HepG2 (cell line): ENCODE measurements around the gene ASPRV1. TPM values are rescaled to one million over a fixed set of nuclear protein-coding genes. Genes with fewer than 3 reads are reported as not detected.

Experiments
- ADNP ChIP-seq: sonication (generic); formaldehyde crosslinking; IDR thresholded peaks from 2 replicates; pipeline ENCODE4 v1.4.0; 2020; ENCODE audit warnings: missing genetic modification reagents
- ERF ChIP-seq: IDR thresholded peaks from 2 replicates; pipeline ENCODE4 v1.6.1; 2018; ENCODE audit warnings: missing biosample characterization, missing genetic modification reagents
- HNRNPUL1 ChIP-seq: fragments of 200-400 bp; formaldehyde crosslinking; IDR thresholded peaks from 2 replicates; pipeline ENCODE4 v1.6.1; 2017; ENCODE audit warnings: low read depth, mild to moderate bottlenecking, low read length, moderate library complexity
- JUN ChIP-seq: sonication (generic); formaldehyde crosslinking; IDR thresholded peaks from 2 replicates; pipeline ENCODE4 v1.4.0; 2020; ENCODE audit warnings: mild to moderate bottlenecking, missing genetic modification reagents
- KDM5B ChIP-seq: sonication (generic); formaldehyde crosslinking; IDR thresholded peaks from 2 replicates; pipeline ENCODE4 v1.4.0; 2020; ENCODE audit warnings: missing genetic modification reagents, mild to moderate bottlenecking, borderline replicate concordance
- MYNN ChIP-seq: sonication (generic); formaldehyde crosslinking; IDR thresholded peaks from 2 replicates; pipeline ENCODE4 v1.4.0; 2020; ENCODE audit warnings: mild to moderate bottlenecking, low read depth, missing genetic modification reagents
- NR2F2 ChIP-seq: IDR thresholded peaks from 2 replicates; pipeline ENCODE4 v1.6.1; 2012; ENCODE audit warnings: low read depth, inconsistent platforms, borderline replicate concordance
- PHF8 ChIP-seq: sonication (generic); formaldehyde crosslinking; IDR thresholded peaks from 2 replicates; pipeline ENCODE4 v1.5.0; 2020; ENCODE audit warnings: missing genetic modification reagents
- SNAI1 ChIP-seq: sonication (generic); formaldehyde crosslinking; IDR thresholded peaks from 2 replicates; pipeline ENCODE4 v1.5.0; 2020; ENCODE audit warnings: mild to moderate bottlenecking, missing genetic modification reagents, borderline replicate concordance
- ZBTB42 ChIP-seq: sonication (generic); formaldehyde crosslinking; IDR thresholded peaks from 2 replicates; pipeline ENCODE4 v1.5.0; 2020; ENCODE audit warnings: mild to moderate bottlenecking, missing genetic modification reagents
- ZNF331 ChIP-seq: sonication (generic); formaldehyde crosslinking; IDR thresholded peaks from 2 replicates; pipeline ENCODE4 v1.4.0; 2020; ENCODE audit warnings: missing genetic modification reagents
- ZNF543 ChIP-seq: sonication (generic); formaldehyde crosslinking; IDR thresholded peaks from 2 replicates; pipeline ENCODE4 v1.4.0; 2020; ENCODE audit warnings: mild to moderate bottlenecking, missing genetic modification reagents
- ZNF558 ChIP-seq: sonication (generic); formaldehyde crosslinking; IDR thresholded peaks from 2 replicates; pipeline ENCODE4 v1.9.0; 2022; ENCODE audit warnings: mild to moderate bottlenecking, missing genetic modification reagents, borderline replicate concordance
- ZNF788 ChIP-seq: sonication (generic); formaldehyde crosslinking; IDR thresholded peaks from 2 replicates; pipeline ENCODE4 v1.5.0; 2020; ENCODE audit warnings: mild to moderate bottlenecking, missing genetic modification reagents, borderline replicate concordance
- ZSCAN9 ChIP-seq: IDR thresholded peaks from 2 replicates; pipeline ENCODE4 v1.6.1; 2016; ENCODE audit warnings: borderline replicate concordance
- polyA plus RNA-seq, 8 experiments: library from polyadenylated mRNA; depleted of rRNA in 3 of 8; stranded (reverse) in 7 of 8; unstranded in 1 of 8; fragments of >200 nt; fragmentation: Illumina TruSeq in 4 of 8; extraction: Trizol in 4 of 8; gene quantifications; 2 replicates each; pipeline versions ENCODE4 v1.2.1 to v1.2.3, GENCODE V29; 2011 to 2016; ENCODE audit warnings: low read depth in 4 of 8, missing spikeins in 1 of 8, mixed read lengths in 1 of 8; ENCODE audit not compliant: insufficient read depth in 1 of 8
- total RNA-seq, 5 experiments: library from RNA; depleted of rRNA; stranded (reverse); fragments of >200 nt; fragmentation: Illumina TruSeq; extraction: Trizol; gene quantifications; 2 replicates each; pipeline ENCODE4 v1.2.3, GENCODE V29; 2016; ENCODE audit warnings: low read depth in 1 of 5
- TF ChIP-seq, protein P1 (sequence below): sonication (generic); formaldehyde crosslinking; IDR thresholded peaks from 2 replicates; pipeline ENCODE4 v1.4.0; 2020; ENCODE audit warnings: missing genetic modification reagents
- TF ChIP-seq, protein P2 (sequence below): IDR thresholded peaks from 2 replicates; pipeline ENCODE4 v1.6.1; 2016; ENCODE audit warnings: low read depth
- TF ChIP-seq, protein P3 (sequence below): sonication (generic); formaldehyde crosslinking; IDR thresholded peaks from 2 replicates; pipeline ENCODE4 v1.4.0; 2020; ENCODE audit warnings: mild to moderate bottlenecking, missing genetic modification reagents
- TF ChIP-seq, protein P4 (sequence below): IDR thresholded peaks from 2 replicates; pipeline ENCODE4 v1.6.1; 2018; ENCODE audit warnings: missing genetic modification reagents, mild to moderate bottlenecking, missing compliant biosample characterization
- TF ChIP-seq, protein P5 (sequence below): sonication (generic); formaldehyde crosslinking; IDR thresholded peaks from 2 replicates; pipeline ENCODE4 v1.5.0; 2020; ENCODE audit warnings: missing genetic modification reagents
- TF ChIP-seq, protein P6 (sequence below): sonication (generic); formaldehyde crosslinking; conservative IDR thresholded peaks from 2 replicates; pipeline ENCODE4 v1.8.0; 2022; ENCODE audit warnings: low read depth, missing genetic modification reagents

The ASPRV1 gene
- total and polyA plus RNA-seq, 2 of the 13 experiments (the other 11 are each of a cell fraction or from before 2014, with no cell fraction given), result 0.40 to 0.48 TPM

DNA sequence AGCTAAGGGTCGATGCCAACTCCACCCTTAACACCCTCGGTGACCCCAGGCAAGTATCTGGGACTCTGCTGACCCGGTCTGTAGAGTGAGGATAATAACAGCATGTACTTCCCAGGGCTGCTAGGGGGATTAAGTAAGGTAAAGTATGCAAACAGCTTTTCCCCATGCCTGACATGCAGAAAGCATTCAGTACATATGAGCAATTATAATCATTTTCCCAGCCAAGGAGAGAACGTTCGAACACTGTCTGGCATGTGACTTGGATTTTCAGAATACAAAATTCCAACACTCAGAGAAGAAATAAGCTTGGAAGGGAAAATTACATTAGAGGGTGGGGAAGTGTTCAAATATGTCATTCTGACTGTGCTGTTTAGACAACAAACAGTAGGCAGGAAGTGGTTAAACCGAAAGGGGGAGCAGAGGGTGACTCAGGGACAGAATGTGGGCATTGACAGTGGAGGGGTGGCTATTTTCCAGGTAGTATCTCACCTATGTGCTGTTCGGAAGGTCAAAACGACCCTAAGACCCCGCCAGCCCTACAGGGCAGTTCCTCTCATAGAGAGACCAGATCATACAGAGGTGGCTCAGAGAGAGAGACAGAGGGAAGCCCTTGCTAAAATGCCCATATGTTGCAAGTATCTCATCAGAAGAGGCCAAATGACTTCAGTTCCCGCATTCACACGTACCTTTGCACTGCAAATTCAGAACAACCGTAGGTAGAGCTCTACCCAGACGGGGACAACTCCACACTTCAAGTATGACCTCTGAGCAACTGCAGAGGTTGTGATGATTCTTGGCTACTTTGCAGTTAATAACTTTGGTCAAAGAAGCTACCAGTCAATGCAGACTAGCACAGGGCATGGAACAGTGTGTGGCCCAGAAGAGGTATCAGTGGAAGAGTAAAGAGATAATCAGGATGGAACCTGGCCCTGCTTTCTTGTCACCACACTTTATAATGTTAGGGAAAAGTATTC, 14.8 kb downstream of the ASPRV1 start (continued):
- TF ChIP-seq ZNF788 (CRISPR knock-in tag) (no peak), SNAI1 (CRISPR knock-in tag) (no peak), KDM5B (CRISPR knock-in tag) (no peak), ZSCAN9 (CRISPR knock-in tag) (no peak), ZNF543 (CRISPR knock-in tag) (0 out of 2 replicates have a peak, but pooled peaks have one; percentile 28), PHF8 (CRISPR knock-in tag) (no peak), ZBTB42 (CRISPR knock-in tag) (no peak), NR2F2 (no peak), HNRNPUL1 (no peak), MYNN (CRISPR knock-in tag) (no peak), ADNP (CRISPR knock-in tag) (no peak), ZNF558 (CRISPR knock-in tag) (no peak), ZNF331 (CRISPR knock-in tag) (no peak; the same call in 1 of the 2 replicates), JUN (no peak), ERF (CRISPR knock-in tag) (no peak)
- TF ChIP-seq, protein P1, sequence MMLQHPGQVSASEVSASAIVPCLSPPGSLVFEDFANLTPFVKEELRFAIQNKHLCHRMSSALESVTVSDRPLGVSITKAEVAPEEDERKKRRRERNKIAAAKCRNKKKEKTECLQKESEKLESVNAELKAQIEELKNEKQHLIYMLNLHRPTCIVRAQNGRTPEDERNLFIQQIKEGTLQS, result peak; percentile 74
- TF ChIP-seq, protein P2, sequence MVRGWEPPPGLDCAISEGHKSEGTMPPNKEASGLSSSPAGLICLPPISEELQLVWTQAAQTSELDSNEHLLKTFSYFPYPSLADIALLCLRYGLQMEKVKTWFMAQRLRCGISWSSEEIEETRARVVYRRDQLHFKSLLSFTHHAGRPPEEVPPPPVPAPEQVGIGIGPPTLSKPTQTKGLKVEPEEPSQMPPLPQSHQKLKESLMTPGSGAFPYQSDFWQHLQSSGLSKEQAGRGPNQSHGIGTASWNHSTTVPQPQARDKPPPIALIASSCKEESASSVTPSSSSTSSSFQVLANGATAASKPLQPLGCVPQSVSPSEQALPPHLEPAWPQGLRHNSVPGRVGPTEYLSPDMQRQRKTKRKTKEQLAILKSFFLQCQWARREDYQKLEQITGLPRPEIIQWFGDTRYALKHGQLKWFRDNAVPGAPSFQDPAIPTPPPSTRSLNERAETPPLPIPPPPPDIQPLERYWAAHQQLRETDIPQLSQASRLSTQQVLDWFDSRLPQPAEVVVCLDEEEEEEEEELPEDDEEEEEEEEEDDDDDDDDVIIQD (CRISPR knock-in tag), result 0 out of 2 replicates have a peak, but pooled peaks have one; percentile 4
- TF ChIP-seq, protein P3, sequence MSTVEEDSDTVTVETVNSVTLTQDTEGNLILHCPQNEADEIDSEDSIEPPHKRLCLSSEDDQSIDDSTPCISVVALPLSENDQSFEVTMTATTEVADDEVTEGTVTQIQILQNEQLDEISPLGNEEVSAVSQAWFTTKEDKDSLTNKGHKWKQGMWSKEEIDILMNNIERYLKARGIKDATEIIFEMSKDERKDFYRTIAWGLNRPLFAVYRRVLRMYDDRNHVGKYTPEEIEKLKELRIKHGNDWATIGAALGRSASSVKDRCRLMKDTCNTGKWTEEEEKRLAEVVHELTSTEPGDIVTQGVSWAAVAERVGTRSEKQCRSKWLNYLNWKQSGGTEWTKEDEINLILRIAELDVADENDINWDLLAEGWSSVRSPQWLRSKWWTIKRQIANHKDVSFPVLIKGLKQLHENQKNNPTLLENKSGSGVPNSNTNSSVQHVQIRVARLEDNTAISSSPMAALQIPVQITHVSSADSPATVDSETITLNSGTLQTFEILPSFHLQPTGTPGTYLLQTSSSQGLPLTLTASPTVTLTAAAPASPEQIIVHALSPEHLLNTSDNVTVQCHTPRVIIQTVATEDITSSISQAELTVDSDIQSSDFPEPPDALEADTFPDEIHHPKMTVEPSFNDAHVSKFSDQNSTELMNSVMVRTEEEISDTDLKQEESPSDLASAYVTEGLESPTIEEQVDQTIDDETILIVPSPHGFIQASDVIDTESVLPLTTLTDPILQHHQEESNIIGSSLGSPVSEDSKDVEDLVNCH, result no peak
- TF ChIP-seq, protein P4, sequence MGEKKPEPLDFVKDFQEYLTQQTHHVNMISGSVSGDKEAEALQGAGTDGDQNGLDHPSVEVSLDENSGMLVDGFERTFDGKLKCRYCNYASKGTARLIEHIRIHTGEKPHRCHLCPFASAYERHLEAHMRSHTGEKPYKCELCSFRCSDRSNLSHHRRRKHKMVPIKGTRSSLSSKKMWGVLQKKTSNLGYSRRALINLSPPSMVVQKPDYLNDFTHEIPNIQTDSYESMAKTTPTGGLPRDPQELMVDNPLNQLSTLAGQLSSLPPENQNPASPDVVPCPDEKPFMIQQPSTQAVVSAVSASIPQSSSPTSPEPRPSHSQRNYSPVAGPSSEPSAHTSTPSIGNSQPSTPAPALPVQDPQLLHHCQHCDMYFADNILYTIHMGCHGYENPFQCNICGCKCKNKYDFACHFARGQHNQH (CRISPR knock-in tag), result no peak
- TF ChIP-seq, protein P5, sequence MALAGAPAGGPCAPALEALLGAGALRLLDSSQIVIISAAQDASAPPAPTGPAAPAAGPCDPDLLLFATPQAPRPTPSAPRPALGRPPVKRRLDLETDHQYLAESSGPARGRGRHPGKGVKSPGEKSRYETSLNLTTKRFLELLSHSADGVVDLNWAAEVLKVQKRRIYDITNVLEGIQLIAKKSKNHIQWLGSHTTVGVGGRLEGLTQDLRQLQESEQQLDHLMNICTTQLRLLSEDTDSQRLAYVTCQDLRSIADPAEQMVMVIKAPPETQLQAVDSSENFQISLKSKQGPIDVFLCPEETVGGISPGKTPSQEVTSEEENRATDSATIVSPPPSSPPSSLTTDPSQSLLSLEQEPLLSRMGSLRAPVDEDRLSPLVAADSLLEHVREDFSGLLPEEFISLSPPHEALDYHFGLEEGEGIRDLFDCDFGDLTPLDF (CRISPR knock-in tag), result no peak
- TF ChIP-seq, protein P6, sequence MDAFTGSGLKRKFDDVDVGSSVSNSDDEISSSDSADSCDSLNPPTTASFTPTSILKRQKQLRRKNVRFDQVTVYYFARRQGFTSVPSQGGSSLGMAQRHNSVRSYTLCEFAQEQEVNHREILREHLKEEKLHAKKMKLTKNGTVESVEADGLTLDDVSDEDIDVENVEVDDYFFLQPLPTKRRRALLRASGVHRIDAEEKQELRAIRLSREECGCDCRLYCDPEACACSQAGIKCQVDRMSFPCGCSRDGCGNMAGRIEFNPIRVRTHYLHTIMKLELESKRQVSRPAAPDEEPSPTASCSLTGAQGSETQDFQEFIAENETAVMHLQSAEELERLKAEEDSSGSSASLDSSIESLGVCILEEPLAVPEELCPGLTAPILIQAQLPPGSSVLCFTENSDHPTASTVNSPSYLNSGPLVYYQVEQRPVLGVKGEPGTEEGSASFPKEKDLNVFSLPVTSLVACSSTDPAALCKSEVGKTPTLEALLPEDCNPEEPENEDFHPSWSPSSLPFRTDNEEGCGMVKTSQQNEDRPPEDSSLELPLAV, result no peak
